ENCODE results near the gene MRPL33. TPM values are rescaled to one million over a fixed set of nuclear protein-coding genes. Genes with fewer than 3 reads are reported as not detected.

Gene MRPL33
- total RNA-seq, 4 donors from 2014 or later = 72.1 to 138 (median 82.6) TPM

GRCh38 chr2:27806311-27807059, 35.0 kb downstream of the MRPL33 start:
- TF ChIP-seq CTCF (IDR thresholded peaks at IDR 0.05; ENCODE audit: low read depth) = no peak

- TF ChIP-seq CTCF (IDR thresholded peaks at IDR 0.05; ENCODE audit: low read depth) = no peak
Measured at GRCh38 chr2:27807476-27807875, 36.0 kb downstream of the MRPL33 start.

GRCh38 chr2:27808418-27808817, 36.9 kb downstream of the MRPL33 start:
- no peak for TF ChIP-seq CTCF (IDR thresholded peaks at IDR 0.05; ENCODE audit: low read depth)

GRCh38 chr2:27808984-27809383, 37.5 kb downstream of the MRPL33 start:
- no peak for TF ChIP-seq CTCF (IDR thresholded peaks at IDR 0.05; ENCODE audit: low read depth)

- no peak for TF ChIP-seq CTCF (IDR thresholded peaks at IDR 0.05; ENCODE audit: low read depth)
Measured at GRCh38 chr2:27809761-27810241, 38.3 kb downstream of the MRPL33 start.

GRCh38 chr2:27810455-27810854, 38.9 kb downstream of the MRPL33 start:
- no peak for TF ChIP-seq CTCF (IDR thresholded peaks at IDR 0.05; ENCODE audit: low read depth)

GRCh38 chr2:27811768-27812167, 40.2 kb downstream of the MRPL33 start:
- TF ChIP-seq CTCF (IDR thresholded peaks at IDR 0.05; ENCODE audit: low read depth) = no peak
